DND-41 (cell line): Measurements from ENCODE around the gene APPL1.

Experiments
- ATAC-seq: fragments of 200-7000 bp; cut with Tn5 transposase; 3 replicates; pipeline ENCODE4 v1.9.1; 2021; ENCODE audit warnings: low read depth; ENCODE audit not compliant: insufficient read depth
- DNase-seq: peaks from one replicate; pipeline ENCODE4 v3.0.0-alpha.2; 2020
- H2AFZ ChIP-seq: 2 replicates; pipeline ENCODE4 v1.6.0; 2012; ENCODE audit warnings: low read depth, low read length
- H3K27ac ChIP-seq: 2 replicates; pipeline ENCODE4 v1.5.1; 2012; ENCODE audit warnings: low read length, inconsistent platforms
- H3K27me3 ChIP-seq: fragments of 200-600 bp; sonication (generic); 2 replicates; pipeline ENCODE4 v1.6.0; 2012; ENCODE audit warnings: low read length, mild to moderate bottlenecking, inconsistent platforms; ENCODE audit not compliant: insufficient read depth, poor library complexity
- H3K36me3 ChIP-seq: 2 replicates; pipeline ENCODE4 v1.5.1; 2012; ENCODE audit warnings: low read length, inconsistent platforms; ENCODE audit not compliant: insufficient read depth
- H3K4me1 ChIP-seq: 2 replicates; pipeline ENCODE4 v1.5.1; 2012; ENCODE audit warnings: mild to moderate bottlenecking, low read length; ENCODE audit not compliant: insufficient read depth
- H3K4me2 ChIP-seq: 2 replicates; pipeline ENCODE4 v1.6.0; 2012; ENCODE audit warnings: mild to moderate bottlenecking, moderate library complexity, low read length, inconsistent platforms; ENCODE audit not compliant: insufficient read depth
- H3K4me3 ChIP-seq, 2 experiments: fragments of 200-600 bp in 1 of 2; shearing (Covaris generic) in 1 of 2; 2 replicates each; pipeline ENCODE4 v1.5.1; 2012 to 2016; ENCODE audit warnings: inconsistent platforms in 2 of 2, low read length in 2 of 2, mild to moderate bottlenecking in 2 of 2, low read depth in 1 of 2, moderate library complexity in 1 of 2
- H3K79me2 ChIP-seq: 2 replicates; pipeline ENCODE4 v1.6.0; 2012; ENCODE audit warnings: low read length, inconsistent platforms; ENCODE audit not compliant: insufficient read depth
- H3K9ac ChIP-seq: 2 replicates; pipeline ENCODE4 v1.6.0; 2012; ENCODE audit warnings: low read depth, mild to moderate bottlenecking, inconsistent platforms, low read length, moderate library complexity
- H3K9me3 ChIP-seq: 2 replicates; pipeline ENCODE4 v1.5.1; 2012; ENCODE audit warnings: low read length, moderate library complexity, mild to moderate bottlenecking, inconsistent platforms; ENCODE audit not compliant: insufficient read depth, severe bottlenecking
- H4K20me1 ChIP-seq: 2 replicates; pipeline ENCODE4 v1.6.0; 2012; ENCODE audit warnings: low read length; ENCODE audit not compliant: insufficient read depth
- CTCF ChIP-seq: IDR thresholded peaks from 2 replicates; pipeline ENCODE4 v1.5.1; 2012; ENCODE audit warnings: borderline replicate concordance, low read length, moderate library complexity, mild to moderate bottlenecking; ENCODE audit not compliant: poor library complexity, severe bottlenecking; ENCODE audit errors: extremely low read depth
- EZH2 ChIP-seq: IDR thresholded peaks from 3 replicates; pipeline ENCODE4 v1.6.1; 2012; ENCODE audit warnings: borderline replicate concordance, low read depth, mild to moderate bottlenecking, moderate library complexity, low read length, inconsistent platforms; ENCODE audit not compliant: severe bottlenecking

APPL1 gene

GRCh38 chr3:57309769-57310360 is 82.3 kb downstream of the APPL1 start:
- Histone ChIP-seq H3K4me3 (no peak overlapping the region), H3K27ac (no peak overlapping the region), H3K27me3 (peaks cover 17% of the 10 kb centered on the region), H3K9ac (no peak overlapping the region), H4K20me1 (no peaks in the 10 kb centered on the region), H3K9me3 (no peaks in the 10 kb centered on the region), H3K4me1 (no peaks in the 10 kb centered on the region), H2AFZ (no peak overlapping the region), H3K36me3 (no peaks in the 10 kb centered on the region), H3K4me2 (no peak overlapping the region), H3K79me2 (no peaks in the 10 kb centered on the region)
- no peak for ATAC-seq
- TF ChIP-seq CTCF, result no peak
- TF ChIP-seq EZH2, result no peak
- DNase-seq, result no peak

GRCh38 chr3:57314204-57314603 is 86.7 kb downstream of the APPL1 start:
- Histone ChIP-seq H3K79me2 (no peaks in the 10 kb centered on the region), H3K36me3 (no peaks in the 10 kb centered on the region), H3K4me2 (no peak overlapping the region), H3K9me3 (no peaks in the 10 kb centered on the region), H3K4me1 (no peaks in the 10 kb centered on the region), H3K27me3 (peaks cover 26% of the 10 kb centered on the region), H3K27ac (no peak overlapping the region), H4K20me1 (no peaks in the 10 kb centered on the region), H2AFZ (no peak overlapping the region), H3K9ac (no peak overlapping the region), H3K4me3 (no peak overlapping the region)
- ATAC-seq (no peak), DNase-seq (no peak)
- TF ChIP-seq EZH2 (no peak), CTCF (no peak)
